Stimulated activated CD4-positive, alpha-beta T cell treated with anti-CD3 and anti-CD28 coated beads, Interleukin-1b, Interleukin-23, amount 100 ng/mL, for 24 hours (primary cell): ENCODE data around the gene NRBF2.
"Not testable (repeated sequence)": the region's sequence is repeated elsewhere in the genome, so short reads cannot be mapped to it uniquely, and the experiment has no call there.

Source experiments
- DNase-seq, 4 experiments: peaks; one replicate each; pipeline ENCODE4 v3.0.0-alpha.2; 2020; ENCODE audit warnings: low read depth in 4 of 4, low spot score in 1 of 4

Gene NRBF2

GRCh38 chr10:63116452-63117072, 16.6 kb upstream of the NRBF2 start:
- DNase-seq, result no peak

GRCh38 chr10:63119041-63119440, 14.1 kb upstream of the NRBF2 start:
- no peak for DNase-seq

GRCh38 chr10:63120554-63120953, 12.6 kb upstream of the NRBF2 start:
- no peak for DNase-seq

- DNase-seq, result no peak
Measured at GRCh38 chr10:63123727-63124362, 9.3 kb upstream of the NRBF2 start.

GRCh38 chr10:63125459-63125858, 7.7 kb upstream of the NRBF2 start:
- no peak for DNase-seq

GRCh38 chr10:63128443-63128842, 4.7 kb upstream of the NRBF2 start:
- no peak for DNase-seq

GRCh38 chr10:63129888-63130287, 3.2 kb upstream of the NRBF2 start:
- DNase-seq, result no peak

- no peak for DNase-seq
Measured at GRCh38 chr10:63132651-63133055, 475 bp upstream of the NRBF2 start.

GRCh38 chr10:63133821-63134557, 861 bp downstream of the NRBF2 start:
- no peak for DNase-seq

GRCh38 chr10:63137306-63137705, 4.2 kb downstream of the NRBF2 start:
- DNase-seq, result no peak

GRCh38 chr10:63140077-63140476, 6.9 kb downstream of the NRBF2 start:
- DNase-seq, result no peak

- DNase-seq, result no peak
Measured at GRCh38 chr10:63142136-63142535, 9.0 kb downstream of the NRBF2 start.

GRCh38 chr10:63143987-63144386, 10.9 kb downstream of the NRBF2 start:
- DNase-seq, result no peak

GRCh38 chr10:63145782-63146181, 12.7 kb downstream of the NRBF2 start:
- no peak for DNase-seq

GRCh38 chr10:63146503-63146902, 13.4 kb downstream of the NRBF2 start:
- DNase-seq, result no peak

GRCh38 chr10:63150745-63151144, 17.6 kb downstream of the NRBF2 start:
- DNase-seq, result no peak

- DNase-seq, result not testable (repeated sequence)
Measured at GRCh38 chr10:63153868-63154545, 20.9 kb downstream of the NRBF2 start.

- DNase-seq, result no peak
Measured at GRCh38 chr10:63154546-63155387, 21.6 kb downstream of the NRBF2 start.

GRCh38 chr10:63155388-63156020, 22.4 kb downstream of the NRBF2 start:
- DNase-seq, result no peak

- no peak for DNase-seq
Measured at GRCh38 chr10:63156236-63156635, 23.1 kb downstream of the NRBF2 start.
